Activated T-cell treated with anti-CD3 and anti-CD28 coated beads for 4 hours (primary cell): Measurements from ENCODE around the gene MCC.
"Not testable (repeated sequence)": the region's sequence is repeated elsewhere in the genome, so short reads cannot be mapped to it uniquely, and the experiment has no call there.

ENCODE experiments used
- DNase-seq: peaks from one replicate; pipeline ENCODE4 v3.0.0-alpha.2; 2020

Gene MCC

GRCh38 chr5:113092683-113093082 lies 395.6 kb downstream of the MCC start:
- no peak for DNase-seq

GRCh38 chr5:113091622-113092021 lies 396.6 kb downstream of the MCC start:
- DNase-seq = no peak

GRCh38 chr5:113090336-113091106 lies 397.7 kb downstream of the MCC start:
- DNase-seq = no peak

DNA sequence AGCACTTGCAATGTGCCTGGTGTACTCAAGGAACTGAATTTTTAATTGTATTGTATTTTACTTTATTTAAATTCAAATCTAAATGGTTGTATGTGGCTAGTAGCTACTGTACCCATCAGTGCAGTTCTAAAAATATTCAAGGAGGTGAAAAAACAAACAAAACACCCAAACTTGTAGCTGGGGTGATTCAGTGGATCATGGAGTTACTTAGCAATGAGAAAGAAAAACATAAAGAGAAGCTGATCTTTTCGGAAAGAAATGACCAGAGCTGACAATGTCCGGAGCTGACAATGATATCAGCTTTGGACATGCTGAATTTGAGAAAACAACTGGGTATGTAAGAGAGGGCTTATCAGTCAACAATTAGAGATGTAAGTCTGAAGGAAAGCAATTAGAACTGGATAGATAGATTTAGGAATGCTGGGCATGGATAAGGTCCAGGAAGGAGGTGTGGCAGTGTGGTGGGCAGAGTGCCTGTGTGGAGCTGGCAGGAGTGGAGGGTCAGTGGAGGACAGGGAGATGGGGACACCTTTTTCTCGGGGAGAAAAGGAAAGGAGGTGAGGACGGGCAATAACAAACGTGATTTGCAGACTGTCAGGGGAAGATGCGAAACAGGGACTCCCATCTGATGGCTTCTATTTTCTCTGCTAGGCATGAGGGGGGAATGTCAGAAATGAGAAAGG lies 398.5 kb downstream of the MCC start:
- no peak for DNase-seq

- no peak for DNase-seq
Measured at GRCh38 chr5:113087976-113088514, 400.2 kb downstream of the MCC start.

GRCh38 chr5:113085880-113086409 lies 402.3 kb downstream of the MCC start:
- no peak for DNase-seq

GRCh38 chr5:113085084-113085414 lies 403.2 kb downstream of the MCC start:
- no peak for DNase-seq

- no peak for DNase-seq
Measured at GRCh38 chr5:113084402-113085083, 403.7 kb downstream of the MCC start.

DNA sequence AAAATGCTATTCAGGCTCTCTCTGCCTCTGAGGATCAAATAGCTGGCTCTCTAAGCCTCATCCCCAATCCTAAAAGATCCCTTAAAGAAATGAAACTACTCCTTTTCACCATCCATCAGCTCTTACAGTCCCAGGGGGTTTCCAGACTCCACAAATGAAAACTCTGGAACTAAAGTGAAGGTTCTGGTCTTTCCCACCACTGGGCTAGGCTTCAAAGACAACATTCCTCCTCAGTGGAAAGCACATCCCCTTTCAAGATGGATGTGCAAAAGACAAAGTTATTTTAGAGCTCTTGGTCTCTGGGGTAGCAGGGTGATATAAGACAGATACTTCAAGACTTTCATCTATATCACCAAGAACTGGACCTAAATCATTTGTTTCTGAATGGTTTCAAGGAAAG lies 404.8 kb downstream of the MCC start:
- DNase-seq = no peak

GRCh38 chr5:113082547-113082905 lies 405.7 kb downstream of the MCC start:
- DNase-seq = no peak

GRCh38 chr5:113081881-113082546 lies 406.2 kb downstream of the MCC start:
- DNase-seq = no peak

DNA sequence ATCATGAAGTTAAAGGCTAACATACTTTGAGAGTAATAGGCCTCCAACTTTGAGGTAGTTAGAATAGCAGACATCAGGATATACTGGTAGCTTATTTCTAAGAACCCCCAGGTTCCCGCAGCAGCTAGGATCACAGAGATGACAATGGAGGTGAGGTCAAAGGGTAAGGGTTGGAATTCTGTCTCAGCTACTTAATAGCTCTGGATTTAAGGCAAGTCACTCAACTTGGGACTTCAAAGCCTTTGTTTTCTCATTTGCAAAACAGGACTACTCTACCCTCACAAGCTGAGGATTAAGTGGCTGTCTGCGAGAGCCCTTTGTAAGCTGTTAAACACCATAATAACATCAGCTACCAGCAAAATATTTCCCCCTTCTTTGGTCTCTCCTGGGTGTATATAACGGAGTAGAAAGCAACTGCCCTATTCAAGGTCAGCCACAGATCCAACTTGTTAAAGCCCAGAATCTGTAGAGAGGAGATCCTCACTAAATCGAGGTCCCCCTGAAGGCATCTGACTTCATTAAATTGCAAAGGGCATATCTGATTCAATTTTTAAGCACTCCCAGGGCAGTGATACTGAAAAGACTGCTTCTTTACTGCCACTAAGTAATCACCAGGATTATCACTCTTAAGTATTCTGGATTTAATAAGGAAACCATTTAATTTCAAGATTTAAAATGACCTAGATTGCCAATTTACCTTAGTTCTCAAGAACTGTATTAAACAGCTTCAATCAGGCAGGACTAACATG lies 407.0 kb downstream of the MCC start:
- DNase-seq = no peak

DNA sequence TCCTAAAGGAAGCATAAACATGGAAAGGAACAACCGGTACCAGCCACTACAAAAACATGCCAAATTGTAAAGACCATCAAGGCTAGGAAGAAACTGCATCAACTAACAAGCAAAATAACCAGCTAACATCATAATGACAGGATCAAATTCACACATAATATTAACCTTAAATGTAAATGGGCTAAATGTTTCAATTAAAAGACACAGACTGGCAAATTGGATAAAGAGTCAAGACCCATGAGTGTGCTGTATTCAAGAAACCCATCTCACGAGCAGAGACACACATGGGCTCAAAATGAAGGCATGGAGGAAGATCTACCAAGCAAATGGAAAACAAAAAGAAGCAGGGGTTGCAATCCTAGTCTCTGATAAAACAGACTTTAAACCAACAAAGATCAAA lies 411.6 kb downstream of the MCC start:
- not testable (repeated sequence) for DNase-seq

DNA sequence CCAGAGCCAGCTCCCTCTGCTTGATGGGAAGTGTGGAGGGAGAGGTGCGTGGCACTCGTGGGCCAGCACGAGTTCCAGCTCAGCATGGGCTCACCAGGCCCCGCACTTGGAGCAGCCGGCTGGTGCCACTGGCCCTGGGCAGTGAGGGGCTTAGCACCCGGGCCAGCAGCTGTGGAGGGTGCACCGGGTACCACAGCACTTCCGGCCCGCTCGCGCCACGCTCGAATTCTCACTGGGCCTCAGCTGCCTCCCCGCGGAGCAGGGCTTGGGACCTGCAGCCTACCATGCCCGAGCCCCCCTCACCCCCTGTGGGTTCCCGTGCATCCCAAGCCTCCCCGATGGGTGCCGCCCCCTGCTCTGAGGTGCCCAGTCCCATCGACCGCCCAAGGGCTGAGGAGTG lies 413.2 kb downstream of the MCC start:
- DNase-seq = no peak

GRCh38 chr5:113073629-113074034 lies 414.6 kb downstream of the MCC start:
- DNase-seq = not testable (repeated sequence)

DNA sequence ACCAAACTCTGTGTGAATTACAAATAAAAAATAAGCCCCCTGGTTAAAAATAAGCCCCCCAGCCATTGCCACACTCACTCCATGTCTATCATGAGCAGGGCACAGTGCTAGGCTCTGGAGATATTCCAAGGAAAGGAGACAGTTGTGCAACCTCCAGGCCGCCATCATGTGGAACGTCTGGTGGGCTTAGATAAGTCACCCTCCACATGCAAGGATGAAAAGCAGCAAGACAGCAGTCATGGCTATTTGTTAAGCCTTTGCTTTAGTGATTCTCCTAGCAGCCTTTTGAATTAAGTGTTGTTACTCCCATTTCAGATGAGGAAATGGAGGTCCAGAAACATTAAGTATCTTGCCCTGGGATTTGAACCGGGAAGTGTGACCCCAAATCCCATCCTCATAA lies 416.9 kb downstream of the MCC start:
- DNase-seq = no peak

GRCh38 chr5:113070901-113071300 lies 417.4 kb downstream of the MCC start:
- no peak for DNase-seq

GRCh38 chr5:113068559-113068958 lies 419.7 kb downstream of the MCC start:
- DNase-seq = no peak

DNA sequence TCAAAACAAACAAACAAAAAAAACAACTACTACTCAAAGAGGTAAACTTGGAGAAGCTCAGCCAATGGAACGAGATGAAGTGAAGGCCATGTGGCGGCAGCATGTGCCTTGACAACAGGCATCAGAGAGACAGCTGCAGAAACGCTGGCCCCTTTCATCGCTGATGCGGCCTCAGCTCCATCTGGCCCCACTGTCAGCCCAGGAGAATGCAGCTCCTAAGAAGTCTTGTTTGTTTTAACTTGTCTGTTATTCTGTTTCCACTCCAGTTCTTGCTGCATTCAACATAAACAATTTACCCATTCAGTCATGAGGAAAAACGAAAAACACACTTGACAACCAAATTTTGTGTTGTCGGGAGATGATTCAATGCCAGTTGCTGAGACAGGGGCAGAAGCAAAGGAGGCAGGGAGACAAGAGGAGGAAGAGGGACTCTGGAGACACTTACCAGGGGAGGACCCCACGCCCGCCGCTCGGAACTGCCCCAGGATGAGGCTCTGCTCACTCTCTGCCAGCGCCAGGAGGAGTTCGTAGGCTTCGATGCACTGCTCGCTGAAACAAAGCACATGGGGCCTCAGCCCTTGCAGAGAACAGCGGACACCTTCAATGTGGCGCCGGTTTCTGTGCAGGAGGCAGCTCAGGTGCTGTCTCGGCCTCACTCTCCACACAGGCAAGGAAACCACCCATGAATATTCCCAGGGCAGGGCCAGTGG lies 420.5 kb downstream of the MCC start:
- no peak for DNase-seq

- no peak for DNase-seq
Measured at GRCh38 chr5:113065626-113066025, 422.6 kb downstream of the MCC start.

DNA sequence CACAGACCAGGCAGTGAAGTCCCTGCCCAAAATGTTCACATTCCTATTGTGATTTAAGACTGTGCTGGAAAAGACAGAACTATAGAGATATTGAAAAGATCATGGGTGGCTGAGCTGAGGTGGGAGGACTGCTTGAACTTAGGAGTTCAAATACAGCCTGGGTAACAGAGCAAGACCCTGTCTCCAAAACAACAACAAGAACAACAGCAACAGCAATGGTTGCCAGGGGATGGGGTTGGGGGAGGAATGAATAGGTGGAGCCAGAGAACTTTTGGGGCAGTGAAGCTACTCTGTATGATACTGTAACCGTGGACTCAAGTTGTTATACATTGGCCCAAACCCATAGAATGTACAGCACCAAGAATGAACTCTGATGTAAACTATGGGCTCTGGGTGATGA lies 423.4 kb downstream of the MCC start:
- no peak for DNase-seq

- no peak for DNase-seq
Measured at GRCh38 chr5:113063927-113064326, 424.3 kb downstream of the MCC start.
